Stimulated activated CD4-positive, alpha-beta T cell treated with anti-CD3 and anti-CD28 coated beads, Interleukin-12 subunit alpha, Interleukin-12 subunit beta, amount 100 ng/mL, for 48 hours (primary cell): Measurements from ENCODE around the gene NDUFA7.
"Not testable (repeated sequence)": the region's sequence is repeated elsewhere in the genome, so short reads cannot be mapped to it uniquely, and the experiment has no call there.

Source experiments
- DNase-seq, 3 donors: peaks; one replicate each; pipeline ENCODE4 v3.0.0-alpha.2; 2020; ENCODE audit warnings: low read depth in 2 of 3, low spot score in 1 of 3

The NDUFA7 gene

GRCh38 chr19:8342316-8342683 lies 21.1 kb upstream of the NDUFA7 start:
- no peak for DNase-seq

DNA sequence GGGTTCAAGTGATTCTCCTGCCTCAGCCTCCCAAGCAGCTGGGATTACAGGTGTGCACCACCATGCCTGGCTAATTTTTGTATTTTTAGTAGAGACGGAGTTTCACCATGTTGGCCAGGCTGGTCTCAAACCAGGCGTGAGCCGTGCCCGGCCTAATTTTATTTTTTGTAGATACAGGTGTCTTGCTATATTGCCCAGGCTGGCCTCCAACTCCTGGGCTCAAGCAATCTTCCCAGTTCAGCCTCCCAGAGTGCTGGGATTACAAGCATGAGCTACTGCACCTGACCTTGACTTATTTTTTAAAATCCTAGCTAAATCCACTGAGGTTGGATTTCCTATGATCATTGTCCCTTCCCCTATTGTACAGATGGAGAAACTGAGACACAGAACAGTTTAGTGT lies 20.3 kb upstream of the NDUFA7 start:
- not testable (repeated sequence) for DNase-seq

- DNase-seq = no peak
These were observed 19.3 kb upstream of the NDUFA7 start for GRCh38 chr19:8340341-8341096.

DNA sequence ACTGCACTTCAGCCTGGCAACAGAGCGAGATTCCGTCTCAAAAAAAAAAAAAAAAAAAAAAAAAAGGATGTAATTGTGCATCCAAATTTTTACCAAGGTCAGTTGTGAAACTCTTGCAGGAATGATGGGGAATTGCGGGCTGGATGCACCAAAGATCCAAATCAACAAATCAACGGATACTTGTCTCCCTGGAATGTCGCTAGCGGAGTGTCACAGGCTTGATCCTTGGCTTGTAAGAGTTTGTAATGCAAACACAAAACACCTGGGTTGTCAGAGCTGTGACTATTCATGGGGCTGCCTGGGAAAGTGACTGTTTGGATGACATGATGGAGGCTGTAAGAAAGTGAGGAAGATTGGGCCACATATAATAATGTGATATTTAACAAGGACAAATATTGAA lies 17.7 kb upstream of the NDUFA7 start:
- DNase-seq = no peak

- DNase-seq = no peak
These were observed 16.6 kb upstream of the NDUFA7 start for GRCh38 chr19:8337728-8338127.

DNA sequence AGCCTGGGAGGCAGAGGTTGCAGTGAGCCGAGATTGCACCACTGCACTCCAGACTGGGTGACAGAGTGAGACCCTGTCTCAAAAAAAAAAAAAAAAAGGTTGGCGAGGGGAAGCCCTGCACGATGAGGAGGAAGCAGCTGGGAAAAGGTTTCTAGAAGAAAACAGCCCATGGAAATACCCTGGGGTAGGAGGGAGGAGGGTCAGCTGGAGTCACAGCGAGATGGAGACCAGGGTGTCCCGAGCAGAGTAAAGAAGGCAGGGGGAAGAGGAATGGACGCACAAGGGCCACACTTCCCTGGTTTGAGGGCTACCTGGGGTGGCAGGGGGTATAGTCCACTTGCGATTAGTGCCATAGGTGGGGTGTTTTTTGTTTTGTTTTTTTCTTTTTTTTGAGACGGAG lies 15.5 kb upstream of the NDUFA7 start:
- DNase-seq = no peak

- no peak for DNase-seq
These were observed 14.9 kb upstream of the NDUFA7 start for GRCh38 chr19:8336072-8336569.

GRCh38 chr19:8335343-8336071 lies 14.3 kb upstream of the NDUFA7 start:
- no peak for DNase-seq

- DNase-seq = no peak
These were observed 13.5 kb upstream of the NDUFA7 start for GRCh38 chr19:8334458-8335342.

DNA sequence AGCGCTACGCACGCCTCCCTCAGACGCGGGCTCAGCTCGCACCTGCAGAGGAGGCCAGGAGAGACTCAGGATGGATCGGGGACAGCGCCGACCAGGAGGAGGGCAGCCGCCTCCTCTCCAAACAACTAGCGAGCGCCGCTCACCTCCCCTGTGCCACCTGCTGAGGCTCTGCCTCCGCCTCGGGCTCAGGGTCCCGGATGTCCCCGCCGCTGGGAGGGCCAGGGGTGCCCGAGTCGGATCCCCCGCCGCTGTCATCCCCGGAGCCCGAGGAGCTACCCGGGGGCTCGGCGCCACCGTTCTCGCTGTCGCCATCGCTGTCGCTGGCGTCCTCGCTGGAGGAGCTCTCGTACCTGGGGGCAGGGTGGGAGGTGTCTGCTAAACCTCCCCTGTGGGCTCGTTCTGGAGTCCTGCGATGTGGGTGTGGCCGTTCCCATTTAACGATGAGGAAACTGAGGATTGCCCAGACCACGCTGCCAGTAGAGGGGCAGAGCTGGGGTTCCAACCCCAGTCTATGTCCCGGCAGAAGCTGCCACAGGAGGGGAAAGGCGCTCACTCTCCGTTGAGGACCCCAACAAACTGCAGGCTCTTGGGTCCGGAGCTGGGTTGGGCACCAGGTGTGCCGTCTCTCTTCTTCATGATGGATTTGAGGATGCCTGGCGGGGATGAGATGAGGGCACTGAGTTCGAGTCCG lies 12.7 kb upstream of the NDUFA7 start:
- DNase-seq = no peak

DNA sequence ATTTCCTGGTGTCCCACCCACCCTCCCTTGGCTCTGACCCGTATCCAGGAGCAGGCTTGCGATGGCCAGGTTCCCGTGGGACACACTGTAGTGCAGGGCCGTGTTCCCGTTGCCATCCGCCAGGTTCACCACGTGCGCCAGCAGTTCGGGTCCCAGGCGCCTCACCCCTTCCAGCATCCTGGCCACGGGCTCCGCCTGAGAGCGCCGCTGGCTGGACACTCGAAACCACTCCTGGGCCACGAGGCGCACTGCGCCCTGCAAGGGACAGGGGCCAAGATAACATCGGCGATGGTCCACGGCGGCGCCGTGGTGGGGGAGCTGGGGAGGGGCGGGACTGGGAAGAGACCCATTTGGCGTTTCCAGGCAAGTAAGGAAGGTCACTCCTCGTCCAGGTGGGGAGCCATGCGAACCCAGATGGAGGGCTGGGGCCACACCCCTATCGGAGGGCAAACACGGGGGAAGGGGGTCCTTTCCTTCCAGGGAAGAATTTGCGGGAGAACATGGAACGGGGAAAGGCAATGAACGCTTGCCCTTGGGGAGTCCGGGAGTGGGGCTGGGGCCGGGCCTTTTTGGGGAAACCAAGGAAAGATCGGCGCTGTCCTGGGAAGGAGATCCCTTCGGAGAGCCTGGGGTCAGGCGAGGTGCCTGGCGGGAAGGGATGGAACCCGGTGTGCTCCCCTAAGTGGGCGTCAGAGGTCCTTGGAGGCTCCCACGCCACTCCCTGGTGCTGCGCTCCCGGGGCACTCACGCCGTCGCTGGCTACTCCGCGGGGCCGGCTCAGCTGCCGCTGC lies 12.0 kb upstream of the NDUFA7 start:
- DNase-seq = no peak

DNA sequence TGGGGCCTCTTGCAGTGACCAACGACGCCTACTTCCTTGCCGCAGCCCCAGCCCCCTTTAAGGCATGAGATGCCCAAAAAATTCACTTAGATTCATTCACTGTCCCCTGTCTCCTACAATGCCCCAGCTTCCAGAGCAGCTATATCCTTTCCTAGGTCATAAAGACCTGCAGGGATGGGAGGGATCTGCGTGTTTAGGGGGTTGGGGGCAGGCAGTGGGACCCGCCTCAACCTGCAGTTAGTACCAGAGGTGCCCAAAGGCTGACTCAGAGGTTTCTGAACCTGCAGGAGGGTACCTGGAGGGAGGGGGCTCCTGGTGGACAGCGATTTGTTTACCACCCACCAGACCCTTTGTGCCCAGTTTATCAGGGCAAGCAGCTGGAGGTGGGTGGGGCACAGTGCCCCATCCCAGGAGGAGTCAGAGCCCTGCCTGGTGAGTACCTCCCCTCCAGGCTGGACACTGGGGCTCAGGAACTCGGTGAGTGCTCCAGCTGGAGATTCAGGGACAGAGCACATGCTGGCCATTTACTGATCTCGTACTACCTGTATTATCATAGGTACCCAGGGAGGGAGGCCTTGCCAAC lies 10.2 kb upstream of the NDUFA7 start:
- no peak for DNase-seq

DNA sequence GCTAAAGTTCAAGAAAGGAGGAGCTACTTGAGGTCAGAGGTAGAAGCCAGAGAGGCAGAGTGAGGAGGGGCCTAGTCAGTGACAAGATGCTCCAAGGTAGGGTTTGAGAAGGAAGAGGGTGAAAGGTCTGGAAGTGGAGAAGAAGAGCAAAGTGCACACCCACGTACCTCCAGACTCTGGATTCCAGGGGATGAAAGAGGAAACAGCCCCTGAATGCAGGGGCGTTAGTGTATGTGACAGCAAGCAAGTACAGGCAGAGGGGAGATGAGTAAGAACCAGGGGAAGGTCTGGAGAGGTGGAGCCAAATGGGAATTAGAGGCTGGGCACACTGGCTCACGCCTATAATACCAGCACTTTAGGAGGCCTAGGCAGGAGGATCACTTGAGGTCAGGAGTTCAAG lies 8.8 kb upstream of the NDUFA7 start:
- DNase-seq = no peak

- no peak for DNase-seq
These were observed 4.3 kb upstream of the NDUFA7 start for GRCh38 chr19:8325454-8325853.

DNA sequence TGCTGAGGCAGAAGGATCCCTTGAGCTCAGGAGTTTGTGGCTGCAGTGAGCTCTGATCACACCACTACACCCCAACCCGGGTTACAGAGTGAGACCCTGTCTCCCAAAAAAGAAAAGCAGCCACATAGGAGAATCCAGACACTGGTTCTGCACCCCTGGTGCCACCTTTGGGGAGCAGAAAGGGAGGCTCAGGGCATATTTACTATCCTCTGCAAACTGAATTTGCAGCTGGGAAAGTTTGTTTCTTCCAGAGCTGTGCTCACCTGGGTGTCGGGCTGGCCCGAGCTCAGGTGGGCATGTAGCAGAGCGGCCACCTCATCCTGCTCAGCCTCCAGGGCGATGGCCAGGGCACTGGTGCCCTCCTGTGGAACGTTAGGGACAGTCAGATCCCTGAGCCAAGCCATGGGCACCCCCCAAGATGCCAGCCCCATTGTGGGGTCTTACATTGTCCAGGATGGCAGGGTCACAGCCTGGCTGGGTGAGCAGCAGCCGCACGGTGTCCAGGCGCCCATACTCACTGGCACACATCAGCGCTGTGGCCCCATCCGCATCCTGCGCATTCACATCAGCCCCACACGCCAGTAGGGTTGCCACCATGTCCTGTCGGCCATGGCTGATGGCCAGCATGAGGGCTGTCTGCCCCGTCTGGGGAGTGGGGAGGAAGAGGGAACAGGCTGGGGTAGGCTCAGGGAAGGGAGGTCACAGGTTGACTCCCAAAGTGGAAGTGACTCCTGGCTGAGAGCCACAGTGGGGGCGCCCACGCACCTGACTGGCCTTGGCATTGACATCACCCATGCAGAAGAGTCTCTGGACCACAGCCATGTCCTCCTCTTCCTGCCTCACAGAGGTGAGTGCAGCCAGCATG lies 3.2 kb upstream of the NDUFA7 start:
- DNase-seq = no peak

GRCh38 chr19:8323781-8324185 lies 2.6 kb upstream of the NDUFA7 start:
- DNase-seq = no peak

- no peak for DNase-seq
These were observed 1.4 kb upstream of the NDUFA7 start for GRCh38 chr19:8322638-8322997.

DNA sequence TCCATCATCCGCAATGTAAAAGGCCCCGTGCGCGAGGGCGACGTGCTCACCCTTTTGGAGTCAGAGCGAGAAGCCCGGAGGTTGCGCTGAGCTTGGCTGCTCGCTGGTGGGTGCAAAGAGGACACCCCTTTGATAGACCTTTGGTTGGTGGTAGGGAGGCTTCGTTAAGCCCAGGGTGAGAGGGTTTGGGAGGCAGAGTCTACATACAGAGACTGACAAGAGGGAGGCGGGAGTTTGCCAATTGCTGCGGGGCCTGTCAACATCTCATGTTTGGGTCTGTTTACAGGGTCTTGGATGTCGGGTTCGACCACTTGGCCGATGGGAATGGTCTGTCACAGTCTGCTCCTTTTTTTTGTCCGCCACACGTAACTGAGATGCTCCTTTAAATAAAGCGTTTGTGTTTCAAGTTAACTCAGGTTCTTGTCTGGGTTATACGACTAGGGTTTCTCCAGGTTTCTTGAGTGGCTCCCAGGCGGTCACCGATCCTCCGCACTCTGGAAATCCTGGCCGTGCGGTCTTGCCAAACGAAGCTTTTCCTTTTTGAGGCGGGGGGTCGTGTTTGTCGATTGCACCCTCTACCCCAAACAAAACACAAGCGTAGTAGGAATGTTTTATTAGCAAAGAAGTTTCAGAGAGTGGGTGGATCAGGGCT lies 937 bp upstream of the NDUFA7 start:
- no peak for DNase-seq
